Measurements from ENCODE around the gene HPS4.

Gene HPS4

GRCh38 chr22:26479792-26480610, 3.6 kb downstream of the HPS4 start:
- no peak for TF ChIP-seq CTCF (IDR thresholded peaks at IDR 0.05; ENCODE audit: extremely low read depth, missing control alignments)
- DNase-seq (ENCODE audit: low spot score), result no peak

GRCh38 chr22:26479043-26479791, 4.4 kb downstream of the HPS4 start:
- DNase-seq (ENCODE audit: low spot score), result no peak
- no peak for TF ChIP-seq CTCF (IDR thresholded peaks at IDR 0.05; ENCODE audit: extremely low read depth, missing control alignments)

- no peak for TF ChIP-seq CTCF (IDR thresholded peaks at IDR 0.05; ENCODE audit: extremely low read depth, missing control alignments)
- DNase-seq (ENCODE audit: low spot score), result no peak
Measured at GRCh38 chr22:26477341-26477731, 6.2 kb downstream of the HPS4 start.

- TF ChIP-seq CTCF (IDR thresholded peaks at IDR 0.05; ENCODE audit: extremely low read depth, missing control alignments), result no peak
- DNase-seq (ENCODE audit: low spot score), result no peak
Measured at GRCh38 chr22:26476705-26477340, 6.8 kb downstream of the HPS4 start.

- DNase-seq (ENCODE audit: low spot score), result no peak
Measured at GRCh38 chr22:26474682-26475081, 8.9 kb downstream of the HPS4 start.

GRCh38 chr22:26471522-26471921, 12.1 kb downstream of the HPS4 start:
- DNase-seq (ENCODE audit: low spot score), result no peak
- no peak for TF ChIP-seq CTCF (IDR thresholded peaks at IDR 0.05; ENCODE audit: extremely low read depth, missing control alignments)

More at GRCh38 chr22:26474682-26475081, 8.9 kb downstream of the HPS4 start:
- no peak for TF ChIP-seq CTCF (IDR thresholded peaks at IDR 0.05; ENCODE audit: extremely low read depth, missing control alignments)

- no peak for TF ChIP-seq CTCF (IDR thresholded peaks at IDR 0.05; ENCODE audit: extremely low read depth, missing control alignments)
Measured at GRCh38 chr22:26470807-26471206, 12.8 kb downstream of the HPS4 start.

More at GRCh38 chr22:26470807-26471206, 12.8 kb downstream of the HPS4 start:
- DNase-seq (ENCODE audit: low spot score), result no peak
